ENCODE data around the gene ZNF225. TPM values are rescaled to one million over a fixed set of nuclear protein-coding genes. Genes with fewer than 3 reads are reported as not detected.
A peak's percentile ranks its signal among the peaks of the same experiment; 100 is the strongest.

The ZNF225 gene
- total RNA-seq, 1 donor, result 6.2 TPM

GRCh38 chr19:44107751-44108150 is 5.4 kb upstream of the ZNF225 start:
- Histone ChIP-seq H4K20me1 (ENCODE audit: insufficient read depth, low read length) (no peaks in the 10 kb centered on the region), H3K4me2 (ENCODE audit: insufficient read depth, low read length) (no peak overlapping the region), H3K4me1 (ENCODE audit: insufficient read depth, low read length) (no peaks in the 10 kb centered on the region), H3K9me3 (ENCODE audit: low read depth, low read length) (peaks cover 25% of the 10 kb centered on the region), H2AFZ (ENCODE audit: low read length) (no peak overlapping the region), H3K27me3 (ENCODE audit: insufficient read depth, low read length) (no peaks in the 10 kb centered on the region), H3K27ac (ENCODE audit: low read depth, low read length) (no peak overlapping the region), H3K4me3 (ENCODE audit: insufficient read depth, low read length) (no peak overlapping the region), H3K79me2 (ENCODE audit: insufficient read depth, low read length) (no peaks in the 10 kb centered on the region), H3K36me3 (ENCODE audit: insufficient read depth, low read length) (peaks cover 38% of the 10 kb centered on the region)
- DNase-seq (ENCODE audit: insufficient read length, low spot score, missing footprints), result no peak
- no peak for TF ChIP-seq CTCF (IDR thresholded peaks at IDR 0.05; ENCODE audit: extremely low read depth, low read depth, low read length)

DNA sequence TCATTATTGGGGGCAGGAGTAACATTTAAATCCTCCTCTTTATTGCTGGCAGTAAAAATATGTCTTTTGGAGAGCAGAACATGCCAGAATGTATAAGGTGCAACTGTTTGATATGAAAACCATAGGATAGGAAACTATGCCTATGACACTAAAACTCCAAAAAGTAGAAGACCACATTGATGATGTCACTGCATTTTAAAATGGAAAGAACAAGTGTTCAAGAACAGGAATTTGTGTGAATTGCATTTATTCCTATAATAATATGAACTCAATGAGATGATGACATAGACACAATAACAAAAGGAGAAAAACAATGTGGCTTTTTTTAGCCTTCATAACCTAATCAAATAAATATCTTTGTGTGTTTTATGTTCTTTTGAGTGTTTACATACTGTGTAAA is 3.7 kb upstream of the ZNF225 start:
- peaks cover 25% of the 10 kb centered on the region for H3K9me3 ChIP-seq (ENCODE audit: low read depth, low read length)
- H2AFZ ChIP-seq (ENCODE audit: low read length), result no peak overlapping the region
- peaks cover 10% of the 10 kb centered on the region for H3K79me2 ChIP-seq (ENCODE audit: insufficient read depth, low read length)
- peaks cover 27% of the 10 kb centered on the region for H3K36me3 ChIP-seq (ENCODE audit: insufficient read depth, low read length)
- no peak overlapping the region for H3K4me3 ChIP-seq (ENCODE audit: insufficient read depth, low read length)
- H4K20me1 ChIP-seq (ENCODE audit: insufficient read depth, low read length), result no peaks in the 10 kb centered on the region
- no peak overlapping the region for H3K4me2 ChIP-seq (ENCODE audit: insufficient read depth, low read length)
- no peak overlapping the region for H3K27ac ChIP-seq (ENCODE audit: low read depth, low read length)
- DNase-seq (ENCODE audit: insufficient read length, low spot score, missing footprints), result no peak
- H3K4me1 ChIP-seq (ENCODE audit: insufficient read depth, low read length), result peaks cover 3% of the 10 kb centered on the region
- no peaks in the 10 kb centered on the region for H3K27me3 ChIP-seq (ENCODE audit: insufficient read depth, low read length)
- no peak for TF ChIP-seq CTCF (IDR thresholded peaks at IDR 0.05; ENCODE audit: extremely low read depth, low read depth, low read length)

DNA sequence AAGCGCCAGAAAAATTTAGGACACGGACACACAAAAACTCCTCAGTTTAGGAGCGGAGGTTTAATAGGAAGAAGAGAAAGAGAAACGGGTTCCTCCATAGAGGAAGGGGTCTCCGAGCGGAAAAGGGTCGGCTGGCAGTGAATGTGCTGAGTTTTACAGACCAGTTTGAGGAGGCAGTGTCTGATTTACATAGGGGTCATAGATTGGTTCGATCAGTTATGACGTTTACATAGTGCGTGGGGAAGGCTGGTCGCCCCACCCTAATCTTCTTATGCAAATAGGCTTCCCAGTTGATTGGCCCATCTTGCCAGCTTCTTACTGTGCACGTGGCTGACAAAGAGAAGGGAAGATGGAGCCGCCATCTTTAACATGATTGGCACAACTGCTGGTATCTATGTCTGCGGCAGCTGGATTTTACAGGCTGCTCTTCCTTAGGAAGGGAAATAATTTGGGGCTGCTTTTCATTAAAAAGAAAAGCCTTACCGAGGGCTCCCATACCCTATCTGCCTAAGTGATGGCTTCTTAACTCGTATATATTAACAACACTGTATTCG is 1.2 kb upstream of the ZNF225 start:
- H2AFZ ChIP-seq (ENCODE audit: low read length), result peak overlapping the region; percentile 67
- H3K27ac ChIP-seq (ENCODE audit: low read depth, low read length), result peak overlapping the region; percentile 66

DNA sequence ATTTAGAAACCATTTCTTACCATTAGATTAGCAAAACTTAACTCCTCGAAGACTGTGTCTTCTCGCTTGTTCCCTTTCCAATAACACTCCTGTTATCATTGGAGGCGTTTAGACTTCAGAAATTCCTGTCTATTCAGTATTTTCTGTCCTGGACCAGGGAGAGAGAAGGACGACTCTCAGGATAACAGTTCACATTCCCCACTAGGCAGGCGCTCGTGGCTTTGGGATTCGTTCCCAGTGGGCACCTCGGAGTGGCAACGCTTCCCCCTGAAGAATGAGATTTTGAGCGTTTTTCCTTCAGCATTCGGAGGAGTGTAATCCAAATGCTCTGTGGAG is 429 bp upstream of the ZNF225 start:
- H3K4me1 ChIP-seq (ENCODE audit: insufficient read depth, low read length), result peaks cover 3% of the 10 kb centered on the region
- H3K27me3 ChIP-seq (ENCODE audit: insufficient read depth, low read length), result no peaks in the 10 kb centered on the region
- H3K9me3 ChIP-seq (ENCODE audit: low read depth, low read length), result peaks cover 7% of the 10 kb centered on the region
- H3K79me2 ChIP-seq (ENCODE audit: insufficient read depth, low read length), result peaks cover 21% of the 10 kb centered on the region
- peak overlapping the region; percentile 66 for H3K27ac ChIP-seq (ENCODE audit: low read depth, low read length)
- DNase-seq (ENCODE audit: insufficient read length, low spot score, missing footprints), result no peak
- H3K4me2 ChIP-seq (ENCODE audit: insufficient read depth, low read length), result peak overlapping the region; percentile 91
- TF ChIP-seq CTCF (IDR thresholded peaks at IDR 0.05; ENCODE audit: extremely low read depth, low read depth, low read length), result no peak
- H4K20me1 ChIP-seq (ENCODE audit: insufficient read depth, low read length), result no peaks in the 10 kb centered on the region
- peak overlapping the region; percentile 96 for H2AFZ ChIP-seq (ENCODE audit: low read length)
- peak overlapping the region; percentile 81 for H3K4me3 ChIP-seq (ENCODE audit: insufficient read depth, low read length)
- H3K36me3 ChIP-seq (ENCODE audit: insufficient read depth, low read length), result peaks cover 16% of the 10 kb centered on the region

More for the DNA sequence above, 1.2 kb upstream of the ZNF225 start:
- TF ChIP-seq CTCF (IDR thresholded peaks at IDR 0.05; ENCODE audit: extremely low read depth, low read depth, low read length), result no peak
- peak overlapping the region; percentile 81 for H3K4me3 ChIP-seq (ENCODE audit: insufficient read depth, low read length)
- no peaks in the 10 kb centered on the region for H3K27me3 ChIP-seq (ENCODE audit: insufficient read depth, low read length)
- no peaks in the 10 kb centered on the region for H4K20me1 ChIP-seq (ENCODE audit: insufficient read depth, low read length)
- peaks cover 21% of the 10 kb centered on the region for H3K36me3 ChIP-seq (ENCODE audit: insufficient read depth, low read length)
- peaks cover 15% of the 10 kb centered on the region for H3K9me3 ChIP-seq (ENCODE audit: low read depth, low read length)
- H3K79me2 ChIP-seq (ENCODE audit: insufficient read depth, low read length), result peaks cover 21% of the 10 kb centered on the region
- peak; percentile 60 for DNase-seq (ENCODE audit: insufficient read length, low spot score, missing footprints)
- peak overlapping the region; percentile 91 for H3K4me2 ChIP-seq (ENCODE audit: insufficient read depth, low read length)
- peaks cover 3% of the 10 kb centered on the region for H3K4me1 ChIP-seq (ENCODE audit: insufficient read depth, low read length)
